Mucosa of descending colon (tissue), 3 donors: ENCODE results near the gene PARVB. TPM values are rescaled to one million over a fixed set of nuclear protein-coding genes. Genes with fewer than 3 reads are reported as not detected.

Experiments used
- ATAC-seq: fragments of 200-7000 bp; cut with Tn5 transposase; one replicate; pipeline ENCODE4 v1.9.1; 2020; ENCODE audit warnings: mild to moderate bottlenecking, moderate library complexity
- DNase-seq, 3 donors: peaks; one replicate each; pipeline ENCODE4 v3.0.0-alpha.2; 2020
- H3K36me3 ChIP-seq: fragments of 200-600 bp; one replicate; pipeline ENCODE4 v1.8.0; 2021; ENCODE audit warnings: low read depth, mild to moderate bottlenecking
- H3K4me1 ChIP-seq: fragments of 200-600 bp; one replicate; pipeline ENCODE4 v1.8.0; 2021; ENCODE audit warnings: low read depth, mild to moderate bottlenecking
- H3K4me3 ChIP-seq: fragments of 200-600 bp; one replicate; pipeline ENCODE4 v1.8.0; 2021; ENCODE audit warnings: mild to moderate bottlenecking
- H3K9me3 ChIP-seq: fragments of 200-600 bp; one replicate; pipeline ENCODE4 v1.8.0; 2021; ENCODE audit warnings: mild to moderate bottlenecking
- intact Hi-C, 2 donors: fragments of 100-400 bp; cut with DNase I in 1 of 2; cut with micrococcal nuclease in 1 of 2; formaldehyde crosslinking; loops; one replicate each; pipeline versions ENCODE4 v1.11.0 to v1.11.1; 2022; cut with DNase I, micrococcal nuclease
- total RNA-seq, 3 donors: library from RNA; stranded (reverse); fragmentation: NEBNext Ultra II Directional in 2 of 3; extraction: Animal tissue kit (Norgen Biotek cat#: 25700) in 2 of 3; gene quantifications; one replicate each; pipeline versions ENCODE4 v1.2.1 to v1.2.4, GENCODE V29; 2021 to 2023
- TF ChIP-seq, protein P1 (sequence below): fragments of 200-600 bp; IDR thresholded peaks from one replicate; pipeline ENCODE4 v1.8.0; 2022; ENCODE audit warnings: antibody characterized with exemption, mild to moderate bottlenecking
- donor health status: DM: no; HTN: no; CAD: no; lungs with moderate emphysema.
- donor health status: DM: no; HTN: no; CAD: no.
- donor health status: DM: no; HTN: yes; CAD: no.

The PARVB gene
- total RNA-seq, 3 donors from 2014 or later, result 5.2 to 35.7 (median 14.9) TPM

DNA sequence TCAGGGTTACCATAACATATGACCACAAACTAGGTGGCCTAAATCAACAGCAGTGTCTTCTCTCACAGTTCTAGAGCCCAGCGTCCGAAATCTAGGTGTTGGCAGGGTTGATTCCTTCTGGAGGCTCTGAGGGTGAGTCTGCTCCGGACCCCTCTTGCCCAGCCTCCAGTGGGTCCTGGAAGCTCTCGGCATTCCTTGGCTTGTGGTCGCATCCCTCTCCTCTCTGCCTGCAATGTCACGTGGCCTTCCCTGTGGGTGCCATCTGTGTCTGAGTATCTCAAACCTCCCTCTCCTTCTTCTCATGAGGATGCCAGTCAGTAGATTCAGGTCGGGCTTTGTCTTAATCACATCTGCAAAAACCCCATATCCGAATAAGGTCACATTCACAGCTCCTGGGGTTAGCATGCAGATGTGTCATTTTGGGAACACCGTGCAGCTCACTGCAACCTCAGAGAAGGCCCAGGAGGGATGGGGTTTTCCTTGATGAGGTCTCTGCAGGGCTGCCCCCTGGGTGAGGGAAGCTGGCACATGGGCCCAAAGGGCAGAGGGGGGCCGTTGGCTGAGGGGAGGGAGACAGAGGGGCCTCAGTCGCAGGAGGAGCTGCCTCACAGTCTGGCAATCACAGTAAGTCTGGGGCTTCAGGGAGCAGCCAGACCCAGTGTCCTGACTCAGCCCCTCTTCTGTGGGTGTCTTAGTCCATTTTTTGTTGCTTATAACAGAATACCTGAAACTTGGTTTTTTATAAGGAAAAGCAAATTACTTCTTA, 197.8 kb downstream of the PARVB start:
- no peaks in the 10 kb centered on the region for H3K9me3 ChIP-seq
- no peaks in the 10 kb centered on the region for H3K4me1 ChIP-seq
- H3K36me3 ChIP-seq, result no peaks in the 10 kb centered on the region
- no peak for ATAC-seq
- TF ChIP-seq, protein P1, sequence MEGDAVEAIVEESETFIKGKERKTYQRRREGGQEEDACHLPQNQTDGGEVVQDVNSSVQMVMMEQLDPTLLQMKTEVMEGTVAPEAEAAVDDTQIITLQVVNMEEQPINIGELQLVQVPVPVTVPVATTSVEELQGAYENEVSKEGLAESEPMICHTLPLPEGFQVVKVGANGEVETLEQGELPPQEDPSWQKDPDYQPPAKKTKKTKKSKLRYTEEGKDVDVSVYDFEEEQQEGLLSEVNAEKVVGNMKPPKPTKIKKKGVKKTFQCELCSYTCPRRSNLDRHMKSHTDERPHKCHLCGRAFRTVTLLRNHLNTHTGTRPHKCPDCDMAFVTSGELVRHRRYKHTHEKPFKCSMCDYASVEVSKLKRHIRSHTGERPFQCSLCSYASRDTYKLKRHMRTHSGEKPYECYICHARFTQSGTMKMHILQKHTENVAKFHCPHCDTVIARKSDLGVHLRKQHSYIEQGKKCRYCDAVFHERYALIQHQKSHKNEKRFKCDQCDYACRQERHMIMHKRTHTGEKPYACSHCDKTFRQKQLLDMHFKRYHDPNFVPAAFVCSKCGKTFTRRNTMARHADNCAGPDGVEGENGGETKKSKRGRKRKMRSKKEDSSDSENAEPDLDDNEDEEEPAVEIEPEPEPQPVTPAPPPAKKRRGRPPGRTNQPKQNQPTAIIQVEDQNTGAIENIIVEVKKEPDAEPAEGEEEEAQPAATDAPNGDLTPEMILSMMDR, result no peak
- intact Hi-C loops, result no loop called here
- DNase-seq, result no peak
- H3K4me3 ChIP-seq, result no peak overlapping the region

Other genes starting within 250 kb of the PARVB start
- gene EFCAB6, start 212.0 kb upstream of the PARVB start, total RNA-seq, result 1 to 10 TPM; 1.1 to 1.8 (median 1.7) TPM
- 1 to 10 TPM in 1 of 3 donors, under 1 TPM in 1, not detected in 1; 0.34 to 4.1 TPM for gene SULT4A1, start 161.8 kb upstream of the PARVB start, total RNA-seq
- gene PNPLA5, start 132.3 kb upstream of the PARVB start, total RNA-seq, result not detected
- gene PNPLA3, start 100.5 kb upstream of the PARVB start, total RNA-seq, result under 1 TPM; 0.16 to 0.23 (median 0.22) TPM
- 10 to 100 TPM; 37.7 to 52.0 (median 48.0) TPM for gene SAMM50, start 68.9 kb upstream of the PARVB start, total RNA-seq
- 1 to 10 TPM; 5.8 to 9.7 (median 8.1) TPM for gene PARVG, start 156.6 kb downstream of the PARVB start, total RNA-seq